ENCODE data around the gene KIAA1328. TPM values are rescaled to one million over a fixed set of nuclear protein-coding genes. Genes with fewer than 3 reads are reported as not detected.

Gene KIAA1328
- total RNA-seq, 4 donors from 2014 or later = 12.3 to 16.6 (median 13.1) TPM

- no peaks in the 10 kb centered on the region for H3K36me3 ChIP-seq
- 47% methylated on average over 9 of the region's 9 CpGs for WGBS
- no peak overlapping the region for H3K27ac ChIP-seq (replicated peaks in 1 of 4)
- peaks cover 3 to 16% (median 13%) of the 10 kb centered on the region in 4 donors for H3K4me1 ChIP-seq
- H3K9me3 ChIP-seq = no peaks in the 10 kb centered on the region
- peaks cover 0 to 97% (median 20%) of the 10 kb centered on the region in 4 donors for H3K27me3 ChIP-seq
- no peak for DNase-seq (ENCODE audit: extremely low spot score)
- intact Hi-C loops (cut with DNase I) = no loop called here
- no peak overlapping the region for H3K4me3 ChIP-seq
- TF ChIP-seq POLR2A (IDR thresholded peaks at IDR 0.05; ENCODE audit: low read depth) (no peak), POLR2AphosphoS5 (IDR thresholded peaks at IDR 0.05) (no peak), EP300 (IDR thresholded peaks at IDR 0.05) (no peak)
- TF ChIP-seq, protein P1, sequence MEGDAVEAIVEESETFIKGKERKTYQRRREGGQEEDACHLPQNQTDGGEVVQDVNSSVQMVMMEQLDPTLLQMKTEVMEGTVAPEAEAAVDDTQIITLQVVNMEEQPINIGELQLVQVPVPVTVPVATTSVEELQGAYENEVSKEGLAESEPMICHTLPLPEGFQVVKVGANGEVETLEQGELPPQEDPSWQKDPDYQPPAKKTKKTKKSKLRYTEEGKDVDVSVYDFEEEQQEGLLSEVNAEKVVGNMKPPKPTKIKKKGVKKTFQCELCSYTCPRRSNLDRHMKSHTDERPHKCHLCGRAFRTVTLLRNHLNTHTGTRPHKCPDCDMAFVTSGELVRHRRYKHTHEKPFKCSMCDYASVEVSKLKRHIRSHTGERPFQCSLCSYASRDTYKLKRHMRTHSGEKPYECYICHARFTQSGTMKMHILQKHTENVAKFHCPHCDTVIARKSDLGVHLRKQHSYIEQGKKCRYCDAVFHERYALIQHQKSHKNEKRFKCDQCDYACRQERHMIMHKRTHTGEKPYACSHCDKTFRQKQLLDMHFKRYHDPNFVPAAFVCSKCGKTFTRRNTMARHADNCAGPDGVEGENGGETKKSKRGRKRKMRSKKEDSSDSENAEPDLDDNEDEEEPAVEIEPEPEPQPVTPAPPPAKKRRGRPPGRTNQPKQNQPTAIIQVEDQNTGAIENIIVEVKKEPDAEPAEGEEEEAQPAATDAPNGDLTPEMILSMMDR (IDR thresholded peaks at IDR 0.05) = no peak
Measured at GRCh38 chr18:37258131-37258530, 429.2 kb downstream of the KIAA1328 start.

GRCh38 chr18:37258819-37259218, 429.9 kb downstream of the KIAA1328 start:
- H3K27me3 ChIP-seq = peaks cover 0 to 97% (median 14%) of the 10 kb centered on the region in 4 donors
- no peak overlapping the region for H3K4me3 ChIP-seq
- peaks cover 3 to 10% (median 8%) of the 10 kb centered on the region in 4 donors for H3K4me1 ChIP-seq
- no peaks in the 10 kb centered on the region for H3K9me3 ChIP-seq
- TF ChIP-seq POLR2AphosphoS5 (IDR thresholded peaks at IDR 0.05) = no peak
- TF ChIP-seq, protein P1 (IDR thresholded peaks at IDR 0.05) = no peak
- no peak for TF ChIP-seq POLR2A (IDR thresholded peaks at IDR 0.05; ENCODE audit: low read depth)
- TF ChIP-seq EP300 (IDR thresholded peaks at IDR 0.05) = no peak
- 52% methylated on average over 11 of the region's 11 CpGs for WGBS
- no peaks in the 10 kb centered on the region for H3K36me3 ChIP-seq
- no peak overlapping the region for H3K27ac ChIP-seq (replicated peaks in 1 of 4)
- no peak for DNase-seq (ENCODE audit: extremely low spot score)
- intact Hi-C loops (cut with DNase I) = no loop called here

GRCh38 chr18:37259711-37260110, 430.8 kb downstream of the KIAA1328 start:
- TF ChIP-seq, protein P1 (IDR thresholded peaks at IDR 0.05) = no peak
- TF ChIP-seq POLR2AphosphoS5 (IDR thresholded peaks at IDR 0.05) (no peak), EP300 (IDR thresholded peaks at IDR 0.05) (no peak), POLR2A (IDR thresholded peaks at IDR 0.05; ENCODE audit: low read depth) (no peak)
- no peaks in the 10 kb centered on the region for H3K36me3 ChIP-seq
- no peak overlapping the region for H3K4me3 ChIP-seq
- H3K27ac ChIP-seq (replicated peaks in 1 of 4) = no peak overlapping the region
- no peaks in the 10 kb centered on the region for H3K9me3 ChIP-seq
- WGBS = 68% methylated on average over 5 of the region's 5 CpGs
- peaks cover 0 to 96% (median 8%) of the 10 kb centered on the region in 4 donors for H3K27me3 ChIP-seq
- intact Hi-C loops (cut with DNase I) = no loop called here
- DNase-seq (ENCODE audit: extremely low spot score) = no peak
- H3K4me1 ChIP-seq = peaks cover 0 to 1% (median 0%) of the 10 kb centered on the region in 4 donors

GRCh38 chr18:37260367-37261093, 431.6 kb downstream of the KIAA1328 start:
- no peak for DNase-seq (ENCODE audit: extremely low spot score)
- WGBS = 81% methylated on average over 10 of the region's 10 CpGs
- Histone ChIP-seq H3K27ac (replicated peaks in 1 of 4) (no peak overlapping the region), H3K4me3 (no peak overlapping the region), H3K9me3 (no peaks in the 10 kb centered on the region), H3K27me3 (peaks cover 0 to 96% (median 5%) of the 10 kb centered on the region in 4 donors), H3K36me3 (no peaks in the 10 kb centered on the region), H3K4me1 (no peaks in the 10 kb centered on the region)
- TF ChIP-seq, protein P1 (IDR thresholded peaks at IDR 0.05) = no peak
- no peak for TF ChIP-seq POLR2A (IDR thresholded peaks at IDR 0.05; ENCODE audit: low read depth)
- TF ChIP-seq EP300 (IDR thresholded peaks at IDR 0.05) = no peak
- TF ChIP-seq POLR2AphosphoS5 (IDR thresholded peaks at IDR 0.05) = no peak
- intact Hi-C loops (cut with DNase I) = no loop called here
